GM21737 (cell line): Measurements from ENCODE around the gene SYT1.

Experiments used
- ATAC-seq: cut with Tn5 transposase; IDR thresholded peaks from one replicate; pipeline ENCODE4 v1.9.1; 2021; ENCODE audit warnings: mild to moderate bottlenecking, moderate library complexity; ENCODE audit not compliant: unreplicated experiment

SYT1 gene

GRCh38 chr12:79127271-79127751 lies 262.7 kb downstream of the SYT1 start:
- peak; percentile 86 for ATAC-seq

GRCh38 chr12:79128956-79129355 lies 264.4 kb downstream of the SYT1 start:
- no peak for ATAC-seq

- ATAC-seq, result no peak
Measured at GRCh38 chr12:79138872-79139271, 274.3 kb downstream of the SYT1 start.

GRCh38 chr12:79140711-79141110 lies 276.1 kb downstream of the SYT1 start:
- ATAC-seq, result no peak

- ATAC-seq, result no peak
Measured at GRCh38 chr12:79141776-79142175, 277.2 kb downstream of the SYT1 start.

- no peak for ATAC-seq
Measured at GRCh38 chr12:79143803-79144202, 279.2 kb downstream of the SYT1 start.

GRCh38 chr12:79151956-79152355 lies 287.4 kb downstream of the SYT1 start:
- ATAC-seq, result no peak

- no peak for ATAC-seq
Measured at GRCh38 chr12:79155683-79156082, 291.1 kb downstream of the SYT1 start.

- no peak for ATAC-seq
Measured at GRCh38 chr12:79156846-79157463, 292.4 kb downstream of the SYT1 start.

GRCh38 chr12:79161249-79161934 lies 296.8 kb downstream of the SYT1 start:
- ATAC-seq, result no peak

GRCh38 chr12:79162147-79162772 lies 297.7 kb downstream of the SYT1 start:
- ATAC-seq, result no peak

- no peak for ATAC-seq
Measured at GRCh38 chr12:79162948-79163347, 298.4 kb downstream of the SYT1 start.

- ATAC-seq, result no peak
Measured at GRCh38 chr12:79164890-79165289, 300.3 kb downstream of the SYT1 start.

- ATAC-seq, result no peak
Measured at GRCh38 chr12:79168687-79169086, 304.1 kb downstream of the SYT1 start.

- ATAC-seq, result peak; percentile 65
Measured at GRCh38 chr12:79174626-79175025, 310.1 kb downstream of the SYT1 start.

- no peak for ATAC-seq
Measured at GRCh38 chr12:79183003-79183402, 318.4 kb downstream of the SYT1 start.

- no peak for ATAC-seq
Measured at GRCh38 chr12:79183926-79184325, 319.4 kb downstream of the SYT1 start.

GRCh38 chr12:79186506-79186905 lies 321.9 kb downstream of the SYT1 start:
- no peak for ATAC-seq

GRCh38 chr12:79187032-79187431 lies 322.5 kb downstream of the SYT1 start:
- no peak for ATAC-seq

- ATAC-seq, result no peak
Measured at GRCh38 chr12:79191391-79191790, 326.8 kb downstream of the SYT1 start.

GRCh38 chr12:79194595-79194994 lies 330.0 kb downstream of the SYT1 start:
- ATAC-seq, result no peak

- ATAC-seq, result no peak
Measured at GRCh38 chr12:79199166-79199565, 334.6 kb downstream of the SYT1 start.
